H9 (cell line): Measurements from ENCODE around the gene KIF26B. TPM values are rescaled to one million over a fixed set of nuclear protein-coding genes. Genes with fewer than 3 reads are reported as not detected.

Source experiments
- DNase-seq: peaks from one replicate; pipeline ENCODE4 v3.0.0-alpha.2; 2017
- H2AFZ ChIP-seq: one replicate; pipeline ENCODE4 v1.6.1; 2013; ENCODE audit warnings: mild to moderate bottlenecking, low read length, control low read depth, moderate library complexity
- H2AK5ac ChIP-seq: 2 replicates; pipeline ENCODE4 v1.6.1; 2013; ENCODE audit warnings: low read length, control low read depth, mixed read lengths; ENCODE audit not compliant: insufficient read length
- H2BK120ac ChIP-seq: one replicate; pipeline ENCODE4 v1.6.1; 2013; ENCODE audit warnings: low read depth, mild to moderate bottlenecking, low read length, control low read depth, inconsistent platforms; ENCODE audit not compliant: poor library complexity, severe bottlenecking
- H2BK12ac ChIP-seq: 2 replicates; pipeline ENCODE4 v1.6.1; 2013; ENCODE audit warnings: low read length, control low read depth, mixed read lengths, low read depth; ENCODE audit not compliant: insufficient read length
- H2BK15ac ChIP-seq: 2 replicates; pipeline ENCODE4 v1.6.1; 2013; ENCODE audit warnings: low read depth, low read length, control low read depth
- H2BK20ac ChIP-seq: one replicate; pipeline ENCODE4 v1.6.1; 2013; ENCODE audit warnings: low read depth, mild to moderate bottlenecking, low read length, control low read depth, inconsistent platforms; ENCODE audit not compliant: poor library complexity, severe bottlenecking
- H2BK5ac ChIP-seq: 2 replicates; pipeline ENCODE4 v1.6.1; 2013; ENCODE audit warnings: low read length, control low read depth, mixed read lengths; ENCODE audit not compliant: insufficient read length
- H3K14ac ChIP-seq: 2 replicates; pipeline ENCODE4 v1.6.1; 2013; ENCODE audit warnings: low read length, control low read depth; ENCODE audit not compliant: insufficient read depth
- H3K18ac ChIP-seq: 2 replicates; pipeline ENCODE4 v1.6.1; 2013; ENCODE audit warnings: low read depth, mild to moderate bottlenecking, mixed read lengths, low read length, control low read depth; ENCODE audit not compliant: insufficient read length
- H3K23ac ChIP-seq: 2 replicates; pipeline ENCODE4 v1.6.1; 2013; ENCODE audit warnings: low read length, control low read depth, mixed read lengths, low read depth; ENCODE audit not compliant: insufficient read length
- H3K23me2 ChIP-seq: 2 replicates; pipeline ENCODE4 v1.6.1; 2013; ENCODE audit warnings: low read depth, mild to moderate bottlenecking, mixed read lengths, low read length, control low read depth; ENCODE audit not compliant: insufficient read length, poor library complexity, severe bottlenecking
- H3K27ac ChIP-seq: 2 replicates; pipeline ENCODE4 v1.5.1; 2013; ENCODE audit warnings: low read length, control low read depth, mixed read lengths, low read depth; ENCODE audit not compliant: insufficient read length
- H3K27me3 ChIP-seq: 2 replicates; pipeline ENCODE4 v1.6.1; 2013; ENCODE audit warnings: low read length, control low read depth, inconsistent platforms; ENCODE audit not compliant: insufficient read depth
- H3K4ac ChIP-seq: 2 replicates; pipeline ENCODE4 v1.6.1; 2013; ENCODE audit warnings: low read depth, mild to moderate bottlenecking, control low read depth, inconsistent platforms, low read length, moderate library complexity
- H3K4me1 ChIP-seq: 2 replicates; pipeline ENCODE4 v1.6.1; 2013; ENCODE audit warnings: low read length, control low read depth, inconsistent platforms; ENCODE audit not compliant: insufficient read depth
- H3K4me2 ChIP-seq: 2 replicates; pipeline ENCODE4 v1.6.1; 2013; ENCODE audit warnings: low read length, control low read depth, mixed read lengths; ENCODE audit not compliant: insufficient read length, insufficient read depth
- H3K56ac ChIP-seq: 2 replicates; pipeline ENCODE4 v1.6.1; 2013; ENCODE audit warnings: low read depth, mild to moderate bottlenecking, mixed read lengths, low read length, control low read depth; ENCODE audit not compliant: insufficient read length
- H3K79me1 ChIP-seq: 2 replicates; pipeline ENCODE4 v1.6.1; 2013; ENCODE audit warnings: low read depth, mild to moderate bottlenecking, moderate library complexity, low read length, control low read depth, inconsistent platforms; ENCODE audit not compliant: insufficient read depth, poor library complexity, severe bottlenecking
- H3K79me2 ChIP-seq: 2 replicates; pipeline ENCODE4 v1.6.1; 2013; ENCODE audit warnings: low read length, control low read depth, inconsistent platforms; ENCODE audit not compliant: insufficient read depth
- H3K9ac ChIP-seq: 2 replicates; pipeline ENCODE4 v1.6.1; 2013; ENCODE audit warnings: low read length, control low read depth, mixed read lengths; ENCODE audit not compliant: insufficient read length; ENCODE audit errors: extremely low read depth
- H3K9me3 ChIP-seq: one replicate; pipeline ENCODE4 v1.6.1; 2013; ENCODE audit warnings: low read depth, low read length, inconsistent platforms; ENCODE audit not compliant: control insufficient read depth
- H3T11ph ChIP-seq: one replicate; pipeline ENCODE4 v1.6.1; 2013; ENCODE audit warnings: mild to moderate bottlenecking, low read length, control low read depth, inconsistent platforms
- H4K20me1 ChIP-seq: one replicate; pipeline ENCODE4 v1.6.1; 2013; ENCODE audit not compliant: control insufficient read depth, insufficient read length, insufficient read depth
- H4K5ac ChIP-seq: 2 replicates; pipeline ENCODE4 v1.6.1; 2013; ENCODE audit warnings: low read depth, mild to moderate bottlenecking, mixed read lengths, low read length, control low read depth; ENCODE audit not compliant: insufficient read length
- H4K8ac ChIP-seq: replicated peaks from 2 replicates; pipeline ENCODE4 v1.6.1; 2013; ENCODE audit warnings: low read length, control low read depth, mixed read lengths, low read depth; ENCODE audit not compliant: insufficient read length
- H4K91ac ChIP-seq: 2 replicates; pipeline ENCODE4 v1.6.1; 2013; ENCODE audit warnings: low read depth, mild to moderate bottlenecking, moderate library complexity, mixed read lengths, low read length, control low read depth; ENCODE audit not compliant: insufficient read length
- H3K27ac Mint-ChIP-seq, 3 experiments: 2 replicates in 2 of 3; 3 replicates in 1 of 3; pipeline ENCODE4 v1.8.0; 2020 to 2021; ENCODE audit warnings: mixed read lengths in 3 of 3, mild to moderate bottlenecking in 1 of 3, moderate library complexity in 1 of 3
- H3K27me3 Mint-ChIP-seq: 2 replicates; pipeline ENCODE4 v1.8.0; 2021; ENCODE audit warnings: low read depth, mild to moderate bottlenecking, moderate library complexity, mixed read lengths
- H3K36me3 Mint-ChIP-seq, 3 experiments: 2 replicates in 2 of 3; 3 replicates in 1 of 3; pipeline ENCODE4 v1.8.0; 2020 to 2021; ENCODE audit warnings: low read depth in 3 of 3, mixed read lengths in 3 of 3; ENCODE audit not compliant: insufficient read depth in 1 of 3
- H3K4me1 Mint-ChIP-seq, 2 experiments: 2 replicates each; pipeline ENCODE4 v1.8.0; 2020; ENCODE audit warnings: mixed read lengths in 2 of 2
- H3K4me3 Mint-ChIP-seq, 2 experiments: 2 replicates in 1 of 2; 3 replicates in 1 of 2; pipeline ENCODE4 v1.8.0; 2020 to 2021; ENCODE audit warnings: mild to moderate bottlenecking in 2 of 2, mixed read lengths in 2 of 2, moderate library complexity in 1 of 2
- H3K9me3 Mint-ChIP-seq, 2 experiments: 2 replicates in 1 of 2; 3 replicates in 1 of 2; pipeline ENCODE4 v1.8.0; 2020; ENCODE audit warnings: mild to moderate bottlenecking in 2 of 2, mixed read lengths in 2 of 2, moderate library complexity in 1 of 2
- WGBS: extraction: QIAGEN DNeasy Blood & Tissue Kit; methylation state at CpG from one replicate; pipeline ENCODE4 v1.1.7; 2013; ENCODE audit warnings: missing lambda C conversion rate, low lambda C conversion rate, mixed read lengths; ENCODE audit not compliant: insufficient read length; ENCODE audit errors: extremely low coverage; 5-methylcytosine and 5-hydroxymethylcytosine counted together
- total RNA-seq: library from RNA; stranded (reverse); gene quantifications from 2 replicates; pipeline ENCODE4 v1.2.1, GENCODE V29; 2021
- TF ChIP-seq, protein P1 (sequence below): fragments of 200-600 bp; sonication (generic); conservative IDR thresholded peaks from 3 replicates; pipeline ENCODE4 v1.8.0; 2021; ENCODE audit warnings: antibody characterized with exemption, mild to moderate bottlenecking

KIF26B gene
- total RNA-seq, 1 experiment from 2014 or later, result 0.13 TPM

DNA sequence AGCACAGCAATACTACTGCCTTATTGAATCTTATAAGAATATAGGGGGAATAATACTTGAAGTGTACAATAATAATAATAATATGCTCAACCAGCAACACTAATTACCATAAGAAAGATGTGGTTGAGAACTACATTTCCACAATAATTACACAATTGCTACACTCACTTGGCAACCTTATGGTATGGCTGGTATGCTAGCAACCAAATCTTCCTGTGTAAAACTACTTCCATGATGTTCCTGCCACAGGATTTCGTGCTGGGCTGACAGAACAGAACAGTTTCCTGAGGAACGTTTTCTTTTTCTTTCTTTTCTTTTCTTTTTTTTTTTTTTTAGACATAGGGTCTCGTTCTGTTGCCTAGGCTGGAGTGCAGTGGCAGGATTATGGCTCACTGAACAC, 50.6 kb downstream of the KIF26B start:
- Mint-ChIP-seq H3K27me3 (0 out of 2 replicates have a peak, but pooled peaks cover 2% of the 10 kb centered on the region), H3K4me1 (peaks cover 15 to 28% of the 10 kb centered on the region in 2 experiments), H3K9me3 (peaks cover 27 to 31% of the 10 kb centered on the region in 2 experiments), H3K4me3 (no peak overlapping the region), H3K36me3 (peaks cover 11 to 22% (median 20%) of the 10 kb centered on the region in 3 experiments), H3K27ac (no peak overlapping the region)
- Histone ChIP-seq H3K4ac (no peak overlapping the region), H3K23ac (no peak overlapping the region), H3K27me3 (no peaks in the 10 kb centered on the region), H3K56ac (no peak overlapping the region), H3K4me2 (no peak overlapping the region), H3K23me2 (no peaks in the 10 kb centered on the region), H2AK5ac (no peak overlapping the region), H4K5ac (no peak overlapping the region), H3K9me3 (peaks cover 12% of the 10 kb centered on the region), H3K79me2 (no peaks in the 10 kb centered on the region), H4K91ac (no peak overlapping the region), H2BK12ac (no peak overlapping the region), H3K27ac (no peak overlapping the region), H2BK120ac (no peak overlapping the region), H4K20me1 (no peaks in the 10 kb centered on the region), H3K14ac (no peak overlapping the region), H3K4me1 (peaks cover 4% of the 10 kb centered on the region; the same call in 1 of the 2 replicates), H2AFZ (no peak overlapping the region), H3K9ac (no peak overlapping the region), H3K18ac (no peak overlapping the region), H4K8ac (no peak overlapping the region), H2BK20ac (no peak overlapping the region), H3K79me1 (no peaks in the 10 kb centered on the region), H2BK15ac (no peak overlapping the region), H2BK5ac (no peak overlapping the region), H3T11ph (no peak overlapping the region)
- no CpG with 5 or more reads among the region's 3 CpGs for WGBS
- TF ChIP-seq, protein P1, sequence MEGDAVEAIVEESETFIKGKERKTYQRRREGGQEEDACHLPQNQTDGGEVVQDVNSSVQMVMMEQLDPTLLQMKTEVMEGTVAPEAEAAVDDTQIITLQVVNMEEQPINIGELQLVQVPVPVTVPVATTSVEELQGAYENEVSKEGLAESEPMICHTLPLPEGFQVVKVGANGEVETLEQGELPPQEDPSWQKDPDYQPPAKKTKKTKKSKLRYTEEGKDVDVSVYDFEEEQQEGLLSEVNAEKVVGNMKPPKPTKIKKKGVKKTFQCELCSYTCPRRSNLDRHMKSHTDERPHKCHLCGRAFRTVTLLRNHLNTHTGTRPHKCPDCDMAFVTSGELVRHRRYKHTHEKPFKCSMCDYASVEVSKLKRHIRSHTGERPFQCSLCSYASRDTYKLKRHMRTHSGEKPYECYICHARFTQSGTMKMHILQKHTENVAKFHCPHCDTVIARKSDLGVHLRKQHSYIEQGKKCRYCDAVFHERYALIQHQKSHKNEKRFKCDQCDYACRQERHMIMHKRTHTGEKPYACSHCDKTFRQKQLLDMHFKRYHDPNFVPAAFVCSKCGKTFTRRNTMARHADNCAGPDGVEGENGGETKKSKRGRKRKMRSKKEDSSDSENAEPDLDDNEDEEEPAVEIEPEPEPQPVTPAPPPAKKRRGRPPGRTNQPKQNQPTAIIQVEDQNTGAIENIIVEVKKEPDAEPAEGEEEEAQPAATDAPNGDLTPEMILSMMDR, result no peak
- no peak for DNase-seq
